Measurements from ENCODE around the gene DNAJB2.

GRCh38 chr2:219332542-219332941 lies 53.4 kb downstream of the DNAJB2 start, which contains the start of gene RESP18:
- TF ChIP-seq IRF3 (IDR thresholded peaks at IDR 0.05; ENCODE audit: low read depth, low read length), result no peak
- TF ChIP-seq CTCF (IDR thresholded peaks at IDR 0.05), result no peak
- TF ChIP-seq MAX (IDR thresholded peaks at IDR 0.05; ENCODE audit: low read depth), result no peak
- no peak for TF ChIP-seq POLR2AphosphoS5 (IDR thresholded peaks at IDR 0.05; ENCODE audit: low read depth, low read length)
- no peak for TF ChIP-seq GATA2 (CRISPR knock-in tag; IDR thresholded peaks at IDR 0.05)
- TF ChIP-seq RFX5 (IDR thresholded peaks at IDR 0.05; ENCODE audit: low read length), result no peak
